Activated T-cell treated with anti-CD3 and anti-CD28 coated beads for 1 hour (primary cell): Measurements from ENCODE around the gene CST5.
"Not testable (repeated sequence)": the region's sequence is repeated elsewhere in the genome, so short reads cannot be mapped to it uniquely, and the experiment has no call there.

Source experiments
- DNase-seq: peaks from one replicate; pipeline ENCODE4 v3.0.0-alpha.2; 2020; ENCODE audit warnings: low read depth

CST5 gene

GRCh38 chr20:23841693-23842092 is 37.9 kb downstream of the CST5 start:
- DNase-seq: no peak

- no peak for DNase-seq
Observed at GRCh38 chr20:23835716-23836115, 43.8 kb downstream of the CST5 start.

GRCh38 chr20:23832775-23833513 is 46.6 kb downstream of the CST5 start:
- DNase-seq: no peak

GRCh38 chr20:23831961-23832360 is 47.6 kb downstream of the CST5 start:
- DNase-seq: not testable (repeated sequence)

- DNase-seq: no peak
Observed at GRCh38 chr20:23826541-23827021, 53.0 kb downstream of the CST5 start, which contains the start of gene CST2. TSS of gene CST2 (minus strand) at chr20:23826729. CDS start at chr20:23826660, 69 bp downstream.
